Ovary (tissue), 9 donors: ENCODE measurements around the gene UBE2B. TPM values are rescaled to one million over a fixed set of nuclear protein-coding genes. Genes with fewer than 3 reads are reported as not detected.

Source experiments
- DNase-seq, 5 donors: peaks; one replicate each; pipeline ENCODE4 v3.0.0-alpha.2; 2019 to 2020
- H3K27ac ChIP-seq, 2 donors: fragments of 200-600 bp; one replicate each; pipeline versions ENCODE4 v1.5.1 to v1.8.0; 2019 to 2022
- H3K27me3 ChIP-seq: fragments of 200-600 bp; one replicate; pipeline ENCODE4 v1.8.0; 2022
- H3K36me3 ChIP-seq: fragments of 200-600 bp; sonication (generic); one replicate; pipeline ENCODE4 v1.5.1; 2019
- H3K4me1 ChIP-seq: one replicate; pipeline ENCODE4 v1.8.1; 2013; ENCODE audit warnings: mild to moderate bottlenecking, moderate library complexity; ENCODE audit not compliant: insufficient read depth
- H3K4me3 ChIP-seq: fragments of 200-600 bp; sonication (generic); one replicate; pipeline ENCODE4 v1.5.1; 2017
- H3K9me3 ChIP-seq, 2 donors: fragments of 200-600 bp in 1 of 2; sonication (generic) in 1 of 2; one replicate each; pipeline versions ENCODE4 v1.5.1 to v1.8.1; 2013 to 2019; ENCODE audit warnings: mild to moderate bottlenecking in 1 of 2, moderate library complexity in 1 of 2
- CTCF ChIP-seq, 3 donors: fragments of 450-650 bp in 2 of 3; fragments of 200-600 bp in 1 of 3; IDR thresholded peaks; one replicate each; pipeline versions ENCODE4 v1.5.1 to v1.8.0; 2016 to 2022; ENCODE audit warnings: antibody characterized with exemption in 3 of 3, mild to moderate bottlenecking in 1 of 3
- EP300 ChIP-seq: sonication (generic); formaldehyde crosslinking; IDR thresholded peaks from one replicate; pipeline ENCODE4 v1.6.1; 2017; ENCODE audit warnings: antibody characterized with exemption
- POLR2A ChIP-seq: fragments of 450-650 bp; IDR thresholded peaks from one replicate; pipeline ENCODE4 v1.6.1; 2017; ENCODE audit warnings: antibody characterized with exemption, mild to moderate bottlenecking, moderate library complexity
- WGBS, 3 donors: extraction: QIAGEN DNeasy Blood & Tissue Kit in 1 of 3; methylation state at CpG; one replicate each; pipeline versions ENCODE4 v1.1.5 to v1.1.7; 2013 to 2017; 5-methylcytosine and 5-hydroxymethylcytosine counted together
- intact Hi-C, 4 donors: fragments of 100-400 bp; cut with DNase I; formaldehyde crosslinking; loops; one replicate each; pipeline versions ENCODE4 v1.11.0 to v1.15.1; 2022 to 2023
- polyA plus RNA-seq, 2 donors: library from polyadenylated mRNA; stranded (reverse); fragments of 200-250 nt in 1 of 2; fragments of 350-450 nt in 1 of 2; fragmentation: Illumina TruSeq in 1 of 2; extraction: RNeasy Lipid Tissue Mini Kit (QIAGEN cat#74804) in 1 of 2; gene quantifications; one replicate each; pipeline ENCODE4 v1.2.3, GENCODE V29; 2013 to 2014
- total RNA-seq, 7 donors: library from RNA; depleted of rRNA in 2 of 7; stranded (reverse); fragments of >200 nt in 2 of 7; fragmentation: NEBNext Ultra II Directional in 3 of 7; extraction: Animal tissue kit (Norgen Biotek cat#: 25700) in 3 of 7; gene quantifications; one replicate each; pipeline versions ENCODE4 v1.1.0 to v1.2.4, GENCODE V29; 2016 to 2023
- donor health status: DM: no; HTN: no; CAD: no; lungs with moderate emphysema.
- donor health status: DM: no; HTN: no; CAD: no.
- donor health status: Bipolar disorder and iron deficiency.
- donor health status: DM: yes; HTN: yes; CAD: no.
- donor health status: DM: no; HTN: no; CAD: no.
- donor health status: DM: yes; HTN: yes; CAD: no.

Gene UBE2B
- total and polyA plus RNA-seq, 9 donors, result 54.1 to 101 (median 82.8) TPM

GRCh38 chr5:134439210-134439654, 67.9 kb downstream of the UBE2B start:
- Histone ChIP-seq H3K27me3 (no peaks in the 10 kb centered on the region), H3K9me3 (no peaks in the 10 kb centered on the region), H3K4me1 (peaks cover 12% of the 10 kb centered on the region), H3K4me3 (no peak overlapping the region), H3K27ac (peak overlapping the region in 1 of 2 donors; percentile 39), H3K36me3 (no peaks in the 10 kb centered on the region)
- 9 to 12% (median 10%) methylated on average over 7 of the region's 7 CpGs for WGBS, 3 donors
- TF ChIP-seq EP300, result no peak
- TF ChIP-seq POLR2A, result no peak
- no peak for TF ChIP-seq CTCF (IDR thresholded peaks at IDR 0.05)
- DNase-seq, result peak; percentile 82 to 91 (median 84)
- intact Hi-C loops, result loop anchor here in 1 of 4 donors (2.0 kb wide), 1 partner anchor 26 kb away; no protein-coding TSS in a partner anchor

- Histone ChIP-seq H3K27ac (no peak overlapping the region), H3K27me3 (no peaks in the 10 kb centered on the region), H3K9me3 (no peaks in the 10 kb centered on the region), H3K4me1 (peaks cover 12% of the 10 kb centered on the region), H3K4me3 (no peak overlapping the region), H3K36me3 (no peaks in the 10 kb centered on the region)
- intact Hi-C loops, result no loop called here
- TF ChIP-seq CTCF (IDR thresholded peaks at IDR 0.05) (no peak), POLR2A (no peak), EP300 (no peak)
- no peak for DNase-seq
- WGBS, 3 donors, result 49 to 53% (median 53%) methylated on average over 3 of the region's 3 CpGs
Measured at GRCh38 chr5:134440201-134440755, 68.9 kb downstream of the UBE2B start.

Other genes with a start within 250 kb of the UBE2B start
- 100 to 1,000 TPM; 263 to 464 (median 361) TPM for gene SKP1, start 194.6 kb upstream of the UBE2B start, total RNA-seq
- gene SKP1, start 194.6 kb upstream of the UBE2B start, polyA plus RNA-seq, result 1,000 to 10,000 TPM in 1 of 2 donors, 100 to 1,000 TPM in 1; 751 to 1,077 TPM
- 100 to 1,000 TPM in 2 of 7 donors, 10 to 100 TPM in 5; 76.1 to 142 (median 91.6) TPM for gene PPP2CA, start 145.5 kb upstream of the UBE2B start, total RNA-seq
- gene PPP2CA, start 145.5 kb upstream of the UBE2B start, polyA plus RNA-seq, result 10 to 100 TPM; 28.0 to 81.7 TPM
- 1 to 10 TPM; 1.8 to 7.1 (median 5.7) TPM for gene CDKL3, start 4.4 kb upstream of the UBE2B start, total RNA-seq
- 1 to 10 TPM; 2.9 to 3.9 TPM for gene CDKL3, start 4.4 kb upstream of the UBE2B start, polyA plus RNA-seq
- 10 to 100 TPM; 12.2 to 18.0 (median 15.3) TPM for gene CDKN2AIPNL, start 40.3 kb downstream of the UBE2B start, total RNA-seq
- 10 to 100 TPM; 21.1 to 29.0 TPM for gene CDKN2AIPNL, start 40.3 kb downstream of the UBE2B start, polyA plus RNA-seq
- 10 to 100 TPM; 31.4 to 82.9 (median 74.9) TPM for gene JADE2, start 154.1 kb downstream of the UBE2B start, total RNA-seq
- 10 to 100 TPM; 23.2 to 28.1 TPM for gene JADE2, start 154.1 kb downstream of the UBE2B start, polyA plus RNA-seq